Pancreas (tissue), 10 donors: ENCODE measurements around the gene GBF1. TPM values are rescaled to one million over a fixed set of nuclear protein-coding genes. Genes with fewer than 3 reads are reported as not detected.
A peak's percentile ranks its signal among the peaks of the same experiment; 100 is the strongest.

Experiments used
- ATAC-seq, 4 donors: fragments of 200-7000 bp; cut with Tn5 transposase; one replicate each; pipeline versions ENCODE4 v1.8.0 to v1.9.1; 2020; ENCODE audit warnings: mild to moderate bottlenecking in 4 of 4, moderate library complexity in 4 of 4
- DNase-seq, 6 donors: peaks; one replicate each; pipeline ENCODE4 v3.0.0-alpha.2; 2020
- FAIRE-seq: peaks from 2 replicates; lab custom pipeline; 2012; peaks lifted over from hg19 to GRCh38; lab: Jason Lieb, UNC
- H3K27ac ChIP-seq, 4 donors: fragments of 200-600 bp; sonication (generic); 1 replicate in 3 of 4; 2 replicates in 1 of 4; pipeline versions ENCODE4 v1.5.0 to v1.8.0; 2020
- H3K27me3 ChIP-seq, 4 donors: fragments of 200-600 bp; one replicate each; pipeline ENCODE4 v1.8.0; 2021
- H3K36me3 ChIP-seq, 3 donors: fragments of 200-600 bp; sonication (generic) in 1 of 3; one replicate each; pipeline versions ENCODE4 v1.5.0 to v1.8.0; 2020 to 2021
- H3K4me1 ChIP-seq, 3 donors: fragments of 200-600 bp; one replicate each; pipeline ENCODE4 v1.8.0; 2021
- H3K4me3 ChIP-seq, 4 donors: fragments of 200-600 bp; sonication (generic) in 2 of 4; one replicate each; pipeline versions ENCODE4 v1.5.0 to v1.8.0; 2020 to 2021
- H3K9me3 ChIP-seq, 4 donors: fragments of 200-600 bp; one replicate each; pipeline ENCODE4 v1.8.0; 2021
- WGBS, 2 donors: extraction: QIAGEN DNeasy Blood & Tissue Kit; methylation state at CpG; one replicate each; pipeline ENCODE4 v1.1.7; 2013; 5-methylcytosine and 5-hydroxymethylcytosine counted together
- intact Hi-C, 3 donors: fragments of 100-400 bp; cut with DNase I; formaldehyde crosslinking; loops; one replicate each; pipeline versions ENCODE4 v1.11.1 to v1.14.2; 2022
- polyA plus RNA-seq, 2 donors: library from polyadenylated mRNA; stranded (reverse); fragments of 200-250 nt; gene quantifications; one replicate each; pipeline ENCODE4 v1.2.3, GENCODE V29; 2013
- total RNA-seq, 6 donors: library from RNA; stranded (reverse); fragmentation: NEBNext Ultra II Directional in 4 of 6; extraction: Animal tissue kit (Norgen Biotek cat#: 25700) in 4 of 6; gene quantifications; one replicate each; pipeline versions ENCODE4 v1.2.1 to v1.2.4, GENCODE V29; 2021 to 2023
- TF ChIP-seq, protein P1 (sequence below), 4 donors: fragments of 200-600 bp; sonication (generic) in 3 of 4; IDR thresholded peaks; one replicate each; pipeline versions ENCODE4 v1.5.0 to v1.8.0; 2021; ENCODE audit warnings: antibody characterized with exemption in 4 of 4
- donor health status: healthy with polysubstance abuse.
- donor health status: DM: no; HTN: no; CAD: no; lungs with moderate emphysema.
- donor health status: DM: no; HTN: no; CAD: no.
- donor health status: control.
- donor health status: control.
- donor health status: Bipolar disorder and iron deficiency.
- donor health status: DM: yes; HTN: yes; CAD: no.
- donor health status: DM: no; HTN: no; CAD: no.
- donor health status: DM: no; HTN: no; CAD: no.
- donor health status: DM: yes; HTN: yes; CAD: no.

The GBF1 gene
- total and polyA plus RNA-seq, 8 donors, result 14.9 to 27.6 (median 18.2) TPM

GRCh38 chr10:102420181-102420713 lies 174.9 kb downstream of the GBF1 start:
- H3K4me3 ChIP-seq, result peak overlapping the region; percentile 59 to 77 (median 74)
- peaks cover 0 to 6% (median 0%) of the 10 kb centered on the region in 4 donors for H3K27me3 ChIP-seq
- TF ChIP-seq, protein P1, sequence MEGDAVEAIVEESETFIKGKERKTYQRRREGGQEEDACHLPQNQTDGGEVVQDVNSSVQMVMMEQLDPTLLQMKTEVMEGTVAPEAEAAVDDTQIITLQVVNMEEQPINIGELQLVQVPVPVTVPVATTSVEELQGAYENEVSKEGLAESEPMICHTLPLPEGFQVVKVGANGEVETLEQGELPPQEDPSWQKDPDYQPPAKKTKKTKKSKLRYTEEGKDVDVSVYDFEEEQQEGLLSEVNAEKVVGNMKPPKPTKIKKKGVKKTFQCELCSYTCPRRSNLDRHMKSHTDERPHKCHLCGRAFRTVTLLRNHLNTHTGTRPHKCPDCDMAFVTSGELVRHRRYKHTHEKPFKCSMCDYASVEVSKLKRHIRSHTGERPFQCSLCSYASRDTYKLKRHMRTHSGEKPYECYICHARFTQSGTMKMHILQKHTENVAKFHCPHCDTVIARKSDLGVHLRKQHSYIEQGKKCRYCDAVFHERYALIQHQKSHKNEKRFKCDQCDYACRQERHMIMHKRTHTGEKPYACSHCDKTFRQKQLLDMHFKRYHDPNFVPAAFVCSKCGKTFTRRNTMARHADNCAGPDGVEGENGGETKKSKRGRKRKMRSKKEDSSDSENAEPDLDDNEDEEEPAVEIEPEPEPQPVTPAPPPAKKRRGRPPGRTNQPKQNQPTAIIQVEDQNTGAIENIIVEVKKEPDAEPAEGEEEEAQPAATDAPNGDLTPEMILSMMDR (IDR thresholded peaks at IDR 0.05), result no peak
- peak overlapping the region; percentile 86 to 93 (median 92) for H3K27ac ChIP-seq
- H3K36me3 ChIP-seq, result peaks cover 0 to 7% (median 0%) of the 10 kb centered on the region in 3 donors
- peak in 1 of 4 donors; percentile 0 for ATAC-seq
- intact Hi-C loops, result no loop called here
- 0 to 1% methylated on average over 21 of the region's 21 CpGs for WGBS, 2 donors
- FAIRE-seq, result no peak
- peaks cover 7 to 19% (median 12%) of the 10 kb centered on the region in 3 donors for H3K4me1 ChIP-seq
- H3K9me3 ChIP-seq, result no peaks in the 10 kb centered on the region
- peak in 2 of 6 donors; percentile 35 to 60 for DNase-seq

- H3K27ac ChIP-seq, result peak within 1 kb of the TSS; percentile 86 to 93 (median 92)
- no peaks in the 10 kb centered on the region for H3K9me3 ChIP-seq
- 0% methylated on average over 56 to 66 of the region's 66 CpGs for WGBS, 2 donors
- DNase-seq (peak; percentile 96 to 100 (median 98)), FAIRE-seq (peak; percentile 68), ATAC-seq (peak; percentile 79 to 87 (median 80))
- TF ChIP-seq, protein P1 (IDR thresholded peaks at IDR 0.05), result no peak
- peak within 1 kb of the TSS; percentile 59 to 77 (median 74) for H3K4me3 ChIP-seq
- peaks cover 7 to 19% (median 12%) of the 10 kb centered on the region in 3 donors for H3K4me1 ChIP-seq
- peaks cover 0 to 6% (median 0%) of the 10 kb centered on the region in 4 donors for H3K27me3 ChIP-seq
- intact Hi-C loops, result no loop called here
- H3K36me3 ChIP-seq, result peaks cover 0 to 7% (median 0%) of the 10 kb centered on the region in 3 donors
These were observed 175.6 kb downstream of the GBF1 start, which contains the start of gene FBXL15 for GRCh38 chr10:102420714-102421506. FBXL15 (plus strand) TSS chr10:102420836; CDS start chr10:102421130, 294 bp downstream.

GRCh38 chr10:102421507-102421756 lies 176.1 kb downstream of the GBF1 start:
- DNase-seq, result no peak
- peak in 1 of 4 donors; percentile 0 for ATAC-seq
- H3K9me3 ChIP-seq, result no peaks in the 10 kb centered on the region
- H3K4me1 ChIP-seq, result peaks cover 7 to 19% (median 12%) of the 10 kb centered on the region in 3 donors
- TF ChIP-seq, protein P1 (IDR thresholded peaks at IDR 0.05), result no peak
- intact Hi-C loops, result no loop called here
- WGBS, 2 donors, result 0% methylated on average over 13 to 14 of the region's 14 CpGs
- H3K27me3 ChIP-seq, result peaks cover 0 to 3% (median 0%) of the 10 kb centered on the region in 4 donors
- FAIRE-seq, result no peak
- peak overlapping the region; percentile 59 to 77 (median 74) for H3K4me3 ChIP-seq
- H3K36me3 ChIP-seq, result peaks cover 0 to 7% (median 0%) of the 10 kb centered on the region in 3 donors
- peak overlapping the region; percentile 86 to 93 (median 92) for H3K27ac ChIP-seq

DNA sequence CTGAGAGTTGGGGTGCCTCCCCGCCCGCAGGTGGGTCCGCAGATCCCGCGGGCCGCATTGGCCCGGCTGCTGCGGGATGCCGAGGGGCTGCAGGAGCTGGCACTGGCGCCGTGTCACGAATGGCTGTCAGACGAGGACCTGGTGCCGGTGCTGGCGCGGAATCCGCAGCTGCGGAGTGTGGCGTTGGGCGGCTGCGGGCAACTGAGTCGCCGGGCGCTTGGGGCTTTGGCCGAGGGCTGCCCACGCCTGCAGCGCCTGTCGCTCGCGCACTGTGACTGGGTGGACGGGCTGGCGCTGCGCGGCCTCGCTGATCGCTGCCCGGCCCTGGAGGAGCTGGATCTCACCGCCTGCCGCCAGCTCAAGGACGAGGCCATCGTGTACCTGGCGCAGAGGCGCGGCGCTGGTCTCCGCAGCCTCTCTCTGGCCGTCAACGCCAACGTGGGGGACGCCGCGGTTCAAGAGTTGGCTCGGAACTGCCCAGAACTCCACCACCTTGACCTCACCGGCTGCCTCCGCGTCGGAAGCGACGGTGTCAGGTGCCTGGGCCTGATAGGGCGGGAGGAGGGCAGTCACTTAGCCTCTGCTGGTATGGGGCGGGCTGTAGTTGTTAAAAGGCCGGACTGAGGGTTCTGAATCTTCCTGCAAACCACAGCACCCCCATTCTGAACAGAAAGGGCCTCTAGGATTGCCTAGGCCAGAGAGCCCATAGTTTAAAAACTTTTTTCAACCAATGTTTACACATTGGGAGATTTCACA lies 176.6 kb downstream of the GBF1 start:
- Histone ChIP-seq H3K9me3 (no peaks in the 10 kb centered on the region), H3K4me1 (peaks cover 7 to 19% (median 12%) of the 10 kb centered on the region in 3 donors), H3K27ac (peak overlapping the region; percentile 86 to 93 (median 92)), H3K4me3 (peak overlapping the region; percentile 59 to 77 (median 74)), H3K27me3 (no peaks in the 10 kb centered on the region), H3K36me3 (peaks cover 0 to 7% (median 0%) of the 10 kb centered on the region in 3 donors)
- TF ChIP-seq, protein P1 (IDR thresholded peaks at IDR 0.05), result no peak
- intact Hi-C loops, result no loop called here
- peak in 5 of 6 donors; percentile 74 to 91 (median 76) for DNase-seq
- ATAC-seq, result peak; percentile 28 to 58 (median 38)
- 1% methylated on average over 49 to 62 of the region's 62 CpGs for WGBS, 2 donors
- FAIRE-seq, result no peak
